ENCODE measurements around the gene PAK1.

Gene PAK1

DNA sequence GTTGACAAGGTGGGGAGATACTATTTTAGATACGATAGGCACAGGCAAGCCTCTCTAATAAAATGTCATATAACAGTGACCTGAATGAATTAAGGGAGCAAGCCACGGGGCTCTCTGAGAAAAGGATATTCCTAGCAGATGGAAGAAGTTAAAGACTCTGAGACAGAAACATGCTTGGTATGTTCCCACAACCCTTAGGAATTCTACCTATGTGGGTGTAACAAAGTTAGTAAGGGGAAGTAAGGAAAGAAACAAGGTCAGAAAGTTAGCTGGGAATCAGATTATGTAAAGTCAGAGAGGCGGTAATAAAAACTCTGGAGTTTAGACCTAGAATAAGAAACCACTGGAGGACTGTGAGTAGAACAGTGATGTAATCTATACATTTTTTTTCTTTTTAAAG lies 112.7 kb downstream of the PAK1 start:
- DNase-seq: no peak

GRCh38 chr11:77359481-77359880 lies 114.4 kb downstream of the PAK1 start:
- DNase-seq: no peak

DNA sequence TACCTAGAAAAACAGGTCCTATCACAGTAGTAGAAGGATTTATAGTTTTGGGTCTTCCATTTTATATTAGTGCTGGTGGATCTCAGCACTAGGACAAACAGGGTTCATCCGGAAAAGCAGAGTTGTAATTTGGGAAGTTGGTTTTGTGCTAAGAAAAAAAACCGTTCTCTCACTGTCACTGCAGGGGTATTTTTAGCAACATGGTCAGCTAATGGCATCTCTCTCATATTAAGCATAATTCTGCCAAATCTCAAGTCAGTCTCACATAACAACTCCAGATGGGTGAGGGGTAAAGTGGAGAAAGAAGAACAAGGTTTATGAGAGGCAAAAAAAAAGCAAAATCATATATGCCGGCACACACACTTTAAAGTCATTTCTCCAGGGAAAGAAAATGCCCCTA lies 120.8 kb downstream of the PAK1 start:
- no peak for DNase-seq

DNA sequence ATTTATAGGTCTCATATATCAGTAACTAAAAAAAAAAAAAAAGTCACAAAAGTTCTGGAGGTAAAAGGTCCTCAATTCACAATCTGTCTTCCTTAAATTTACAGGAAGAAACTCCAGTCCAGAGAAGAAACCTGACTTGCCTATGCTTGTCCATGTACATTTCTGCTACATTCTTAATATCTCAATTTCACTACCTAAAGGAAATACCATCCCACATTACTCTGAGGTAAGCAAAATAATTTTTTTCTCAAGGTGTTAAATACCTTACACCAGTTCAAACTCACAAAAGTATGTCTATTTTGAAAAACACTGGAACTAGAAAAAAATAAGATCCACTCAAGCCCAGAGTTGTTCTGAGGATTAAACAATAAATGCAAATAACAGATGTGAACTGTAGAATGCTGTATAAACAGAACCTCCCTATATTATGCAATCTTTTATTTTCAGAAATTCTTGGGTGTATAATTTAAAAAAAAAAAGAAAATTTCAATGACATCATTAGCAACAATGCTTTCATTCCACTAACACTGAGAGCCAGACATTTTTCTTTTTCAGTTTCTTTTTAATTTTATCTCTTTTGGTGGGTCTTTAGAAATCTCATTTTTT lies 122.5 kb downstream of the PAK1 start:
- no peak for DNase-seq

GRCh38 chr11:77347948-77348347 lies 125.9 kb downstream of the PAK1 start:
- DNase-seq: no peak

GRCh38 chr11:77346906-77347603 lies 126.8 kb downstream of the PAK1 start:
- DNase-seq: no peak

GRCh38 chr11:77345621-77346020 lies 128.3 kb downstream of the PAK1 start:
- DNase-seq: no peak

- DNase-seq: no peak
Observed at GRCh38 chr11:77340501-77340900, 133.4 kb downstream of the PAK1 start.

DNA sequence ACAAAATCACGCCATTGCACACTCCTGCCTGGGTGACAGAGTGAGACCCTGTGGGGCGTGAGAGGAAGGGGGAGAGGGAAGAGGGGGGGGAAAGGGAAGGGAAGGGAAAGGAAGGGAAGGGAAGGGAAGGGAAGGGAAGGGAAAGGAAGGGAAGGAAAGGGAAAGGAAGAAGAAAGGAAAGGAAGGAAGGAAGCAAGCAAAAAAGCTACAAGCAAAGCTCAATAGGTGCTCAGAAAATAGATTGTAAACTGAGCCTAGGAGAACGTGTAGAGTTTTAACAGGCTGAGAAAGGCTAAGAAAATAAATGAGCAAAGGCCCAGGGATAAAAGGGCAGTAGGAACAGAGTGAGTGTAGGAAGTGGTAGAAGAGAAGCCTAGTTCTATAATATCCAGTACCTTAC lies 141.6 kb downstream of the PAK1 start:
- no peak for DNase-seq

- DNase-seq: no peak
Observed at GRCh38 chr11:77325159-77325558, 148.7 kb downstream of the PAK1 start.

DNA sequence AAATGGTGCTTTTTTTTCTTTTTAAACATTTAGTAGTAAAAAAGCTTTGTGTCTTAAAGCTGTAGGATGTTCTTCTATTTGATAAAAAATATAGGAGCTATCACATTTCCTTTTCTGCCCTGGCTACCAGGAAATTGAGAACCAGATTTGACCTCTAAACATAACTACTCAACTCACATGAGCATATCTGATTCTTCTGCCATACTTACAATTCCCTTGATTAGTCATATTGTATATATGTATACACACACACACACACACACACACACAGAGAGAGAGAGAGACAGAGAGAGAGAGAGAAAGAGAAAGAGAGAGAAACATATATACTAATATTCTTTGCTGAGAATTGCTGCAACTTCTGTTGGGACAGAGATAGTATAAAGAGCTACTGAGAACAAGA lies 149.4 kb downstream of the PAK1 start:
- DNase-seq: no peak

DNA sequence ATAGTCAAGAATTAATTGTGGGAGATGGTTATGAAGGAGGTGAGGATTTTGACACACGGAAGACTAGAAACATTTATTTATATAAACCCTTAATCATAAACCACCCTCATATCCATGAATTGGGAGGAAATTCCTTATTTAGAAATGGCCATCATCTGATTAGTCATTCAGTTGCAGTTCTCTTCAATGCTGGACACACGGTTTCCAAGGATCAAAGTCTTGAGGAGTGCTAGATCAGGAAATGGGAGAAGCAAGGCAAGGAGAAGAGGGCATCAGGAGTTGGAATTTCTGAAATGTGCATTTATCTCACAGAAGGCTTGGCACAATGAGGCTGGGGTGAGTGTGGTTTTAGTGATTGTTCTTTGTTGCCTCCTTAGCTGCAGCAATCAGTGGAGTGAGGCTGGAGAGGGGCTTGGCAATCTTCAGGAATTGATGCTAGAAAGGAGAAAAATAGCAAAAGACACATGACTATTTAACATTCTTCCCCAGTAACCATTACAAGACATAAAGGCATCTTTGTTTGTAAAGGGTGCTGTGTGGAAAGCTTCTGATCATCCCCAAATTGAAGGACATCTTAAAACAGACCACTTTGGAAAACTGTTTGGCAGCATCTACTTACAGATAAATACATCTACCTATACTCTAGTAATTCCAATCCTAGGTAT lies 150.8 kb downstream of the PAK1 start:
- no peak for DNase-seq

GRCh38 chr11:77322506-77322905 lies 151.4 kb downstream of the PAK1 start:
- no peak for DNase-seq

- no peak for DNase-seq
Observed at GRCh38 chr11:77320351-77320750, 153.5 kb downstream of the PAK1 start.

DNA sequence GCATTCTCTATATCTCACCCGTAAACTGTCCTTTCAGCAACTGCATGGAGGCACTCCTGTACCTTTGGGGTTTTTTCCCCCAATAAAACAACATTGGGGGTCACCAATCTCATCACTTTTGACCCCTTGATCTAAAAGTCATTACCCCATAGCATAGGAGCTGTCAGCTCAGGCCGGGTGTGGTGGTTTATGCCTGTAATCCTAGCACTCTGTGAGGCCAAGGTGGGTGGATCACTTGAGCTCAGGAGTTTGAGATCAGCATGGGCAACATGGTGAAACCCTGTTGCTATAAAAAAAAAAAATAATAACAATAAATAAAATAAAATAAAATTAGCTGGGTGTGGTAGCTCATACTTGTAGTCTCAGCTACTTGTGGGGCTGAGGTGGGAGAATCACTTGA lies 155.3 kb downstream of the PAK1 start:
- DNase-seq: no peak

GRCh38 chr11:77316733-77317342 lies 157.1 kb downstream of the PAK1 start:
- DNase-seq: no peak

DNA sequence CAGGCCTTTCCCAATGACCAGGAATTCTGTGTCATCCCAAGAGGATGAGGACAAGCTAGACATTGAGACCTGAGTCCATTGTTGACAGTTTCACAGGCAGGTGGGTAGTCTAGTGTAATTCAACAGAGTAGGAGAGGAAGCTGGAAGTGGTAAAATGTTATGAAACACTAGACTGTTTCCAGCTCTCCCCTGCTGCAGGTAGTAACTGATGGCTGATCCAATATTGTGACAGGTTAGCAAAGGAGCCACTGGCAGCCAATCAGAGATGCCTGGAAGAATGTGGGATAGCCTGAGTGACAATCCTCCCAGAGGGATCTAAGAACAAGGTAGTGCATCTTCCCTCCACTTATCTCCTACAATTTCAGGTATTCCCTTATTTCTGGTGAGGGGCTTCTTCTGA lies 161.8 kb downstream of the PAK1 start:
- DNase-seq: no peak

DNA sequence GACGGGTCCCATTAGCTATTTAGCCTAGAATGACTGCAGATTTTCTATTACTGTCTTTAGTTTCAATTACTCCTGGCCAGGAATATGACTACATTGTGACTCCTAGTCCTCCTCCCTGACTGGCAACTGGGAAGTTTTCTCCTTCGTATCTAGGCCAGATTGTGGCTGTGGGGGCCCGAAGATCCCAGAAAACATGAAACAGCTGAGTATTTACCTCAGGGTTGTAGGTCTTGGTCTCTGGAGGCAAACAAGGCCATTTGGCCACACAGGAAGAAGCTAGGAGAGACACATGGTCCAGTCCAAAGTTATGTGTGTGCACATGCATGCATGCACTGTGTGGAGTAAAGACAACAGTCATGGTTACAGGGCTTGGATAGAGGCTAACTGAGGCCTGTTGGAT lies 162.2 kb downstream of the PAK1 start:
- no peak for DNase-seq

DNA sequence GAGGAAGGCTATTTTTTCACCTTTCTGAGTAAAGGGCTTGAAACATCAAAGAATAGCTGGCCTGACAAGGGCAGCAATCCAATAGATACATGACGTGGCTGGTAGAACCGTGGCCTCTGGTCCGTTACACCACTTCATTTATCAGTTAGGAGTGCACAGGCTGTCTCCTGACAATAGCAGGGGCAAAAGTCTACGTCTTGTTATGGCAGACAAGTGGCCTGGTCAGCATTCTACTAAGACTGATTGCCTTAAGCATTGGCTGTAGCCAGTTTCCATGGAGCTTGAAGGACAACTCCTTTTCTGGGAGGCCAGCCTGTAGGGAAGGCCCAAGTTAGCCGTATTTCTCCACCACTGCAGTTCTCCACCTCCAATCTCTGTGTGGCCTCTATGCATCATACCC lies 163.2 kb downstream of the PAK1 start:
- no peak for DNase-seq

DNA sequence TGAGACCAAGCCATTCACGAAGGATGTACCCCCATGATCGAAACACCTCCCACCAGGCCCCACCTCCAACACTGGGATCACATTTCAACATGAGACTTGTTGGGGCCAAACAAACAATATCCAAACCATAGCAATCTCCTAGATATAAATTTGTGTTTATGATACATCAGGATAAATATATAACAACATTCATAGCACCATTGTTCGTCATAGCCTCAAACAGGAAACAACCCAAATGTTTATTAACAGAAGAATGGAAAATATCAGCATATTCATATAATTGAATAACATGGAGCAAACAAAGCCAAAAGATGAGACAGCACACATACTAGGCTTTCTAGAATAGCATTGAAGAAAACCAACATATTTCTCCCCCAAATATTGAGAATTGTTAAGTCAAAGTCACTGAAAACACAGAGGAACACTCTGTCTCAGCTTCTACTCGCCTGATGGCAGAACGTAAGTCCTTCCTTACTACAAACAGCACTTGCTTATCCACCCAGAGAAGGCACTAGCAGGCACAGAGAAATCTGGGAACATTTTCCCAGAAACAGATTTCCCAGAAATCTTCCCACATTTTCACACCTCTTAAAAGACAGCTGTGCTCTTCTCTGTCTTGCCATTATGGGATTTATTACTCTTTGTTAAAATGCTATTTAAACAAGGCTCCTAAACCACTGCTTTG lies 164.4 kb downstream of the PAK1 start:
- no peak for DNase-seq

DNA sequence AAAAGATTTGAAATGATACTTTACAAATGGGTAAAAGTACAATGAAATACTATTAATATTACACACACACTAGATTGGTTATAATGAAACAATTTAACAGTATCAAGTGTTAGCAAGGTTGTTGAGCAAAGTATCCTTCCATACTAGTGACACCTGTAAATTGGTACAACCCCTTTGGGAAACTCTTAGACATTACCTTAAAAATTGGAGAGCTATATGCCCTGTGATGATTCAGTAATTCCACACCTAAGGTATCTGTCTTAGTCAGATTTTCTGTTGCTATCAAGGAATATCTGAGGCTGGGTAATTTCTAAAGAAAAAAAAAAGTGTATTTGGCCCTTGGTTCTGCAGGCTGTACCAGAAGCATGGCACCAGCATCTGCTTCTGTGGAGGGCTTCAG lies 165.1 kb downstream of the PAK1 start:
- DNase-seq: no peak

DNA sequence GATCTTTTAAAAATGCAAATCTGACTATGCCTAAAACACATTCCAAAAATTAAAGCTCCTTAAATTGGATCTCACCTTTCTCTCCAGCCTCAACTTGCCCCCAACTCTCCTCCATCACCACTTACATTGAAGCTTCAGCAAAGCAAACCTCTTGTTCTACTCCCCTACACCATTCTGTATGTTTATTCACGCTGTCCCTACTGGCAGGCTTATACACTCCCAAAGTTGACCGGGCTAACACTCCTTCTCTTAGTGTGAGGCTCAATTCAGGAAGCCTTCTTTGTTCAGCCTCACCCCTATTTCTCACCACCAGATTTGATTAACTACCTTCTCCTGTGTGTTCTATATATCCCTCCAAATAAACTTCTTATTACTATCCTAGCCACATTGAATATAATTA lies 170.6 kb downstream of the PAK1 start:
- DNase-seq: no peak

DNA sequence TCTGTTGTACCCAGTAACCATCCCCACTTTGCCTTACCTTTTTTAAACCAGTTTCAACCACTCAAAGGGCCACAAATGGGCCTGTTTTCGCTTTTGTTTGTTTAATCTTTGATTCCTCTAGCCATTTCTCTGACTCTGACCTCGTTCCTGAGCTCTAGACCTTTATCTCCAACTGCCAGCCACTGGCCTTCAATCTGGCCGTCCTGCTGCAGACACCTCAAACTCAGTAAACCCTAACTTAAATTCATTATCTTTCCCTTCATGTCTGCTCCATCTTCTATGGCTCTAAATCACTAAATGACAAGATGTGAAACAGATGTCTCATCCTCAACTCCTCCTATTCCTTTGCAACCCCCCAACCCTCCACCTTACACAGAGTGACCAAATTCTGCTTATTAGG lies 171.1 kb downstream of the PAK1 start:
- DNase-seq: no peak

- DNase-seq: no peak
Observed at GRCh38 chr11:77301510-77301909, 172.4 kb downstream of the PAK1 start, which contains the start of gene GDPD4. TSS of gene GDPD4 (minus strand) at chr11:77301686. CDS start at chr11:77285137, 16,549 bp downstream.

Measured in NCI-H774 (cell line).